K562 (cell line): ENCODE data around the gene MTHFSD. TPM values are rescaled to one million over a fixed set of nuclear protein-coding genes. Genes with fewer than 3 reads are reported as not detected.

ENCODE experiments used
- ATAC-seq: fragments of 200-7000 bp; cut with Tn5 transposase; 3 replicates; pipeline ENCODE4 v1.9.1; 2020; ENCODE audit warnings: moderate library complexity
- BruUV-seq: library from RNA; stranded (reverse); fragments of 400-500 nt; replicated peaks from 2 replicates; lab custom pipeline; 2021; lab: Mats Ljungman, UMichigan
- CTCF ChIA-PET: fragments of 300-600 bp; formaldehyde crosslinking; extraction: SDS; loops from one replicate; lab custom pipeline; 2021; ENCODE audit warnings: low intra/inter-chr PET ratio; lab: Yijun Ruan, JAX
- POLR2A ChIA-PET: fragments of 300-600, 350-650 bp; sonication (Branson Sonifier 250); formaldehyde crosslinking; extraction: SDS; loops from one replicate; lab custom pipeline; 2021; ENCODE audit warnings: antibody characterized with exemption, inconsistent platforms; lab: Yijun Ruan, JAX
- DNase-seq, 4 experiments: peaks; one replicate each; pipeline versions ENCODE4 v3.0.0 to v3.0.0-alpha.2; 2011 to 2018; ENCODE audit warnings: low spot score in 3 of 4, mixed read lengths in 3 of 4; ENCODE audit errors: extremely low read depth in 1 of 4
- FAIRE-seq: peaks from 2 replicates; lab custom pipeline; 2011; peaks lifted over from hg19 to GRCh38; lab: Jason Lieb, UNC
- H2AFZ ChIP-seq: 2 replicates; pipeline ENCODE4 v1.6.0; 2011; ENCODE audit warnings: low read depth, low read length, control low read depth, inconsistent platforms
- H3K27ac ChIP-seq: fragments of 200-600 bp; 3 replicates; pipeline ENCODE4 v1.8.0; 2011; ENCODE audit warnings: low read depth, mild to moderate bottlenecking, control low read depth, inconsistent platforms, low read length, moderate library complexity, mixed read lengths; ENCODE audit errors: extremely low read depth
- H3K27me3 ChIP-seq, 2 experiments: fragments of 300-600 bp in 1 of 2; 2 replicates in 1 of 2; 3 replicates in 1 of 2; pipeline versions ENCODE4 v1.6.0 to v1.8.0; 2011; ENCODE audit warnings: inconsistent platforms in 2 of 2, low read length in 2 of 2, mild to moderate bottlenecking in 1 of 2, mixed read lengths in 1 of 2, moderate library complexity in 1 of 2; ENCODE audit not compliant: control insufficient read depth in 2 of 2, insufficient read depth in 2 of 2
- H3K36me3 ChIP-seq: fragments of 300-600 bp; 3 replicates; pipeline ENCODE4 v1.8.0; 2011; ENCODE audit warnings: mild to moderate bottlenecking, low read length, inconsistent platforms; ENCODE audit not compliant: control insufficient read depth, insufficient read depth
- H3K4me1 ChIP-seq, 2 experiments: fragments of 200-600 bp in 1 of 2; replicated peaks in 1 of 2; 2 replicates in 1 of 2; 3 replicates in 1 of 2; pipeline versions ENCODE4 v1.5.1 to v1.8.0; 2011; ENCODE audit warnings: inconsistent platforms in 2 of 2, low read length in 2 of 2, mild to moderate bottlenecking in 1 of 2, mixed read lengths in 1 of 2, moderate library complexity in 1 of 2; ENCODE audit not compliant: control insufficient read depth in 2 of 2, insufficient read depth in 2 of 2
- H3K4me2 ChIP-seq: 2 replicates; pipeline ENCODE4 v1.6.1; 2011; ENCODE audit warnings: low read length, control low read depth, inconsistent platforms, mixed read lengths; ENCODE audit not compliant: insufficient read depth
- H3K4me3 ChIP-seq: fragments of 200-600 bp; sonication (generic), shearing (Covaris generic); 2 replicates; pipeline ENCODE4 v1.5.1; 2016; ENCODE audit warnings: control low read depth, inconsistent platforms
- H3K79me2 ChIP-seq: fragments of 200-600 bp; 3 replicates; pipeline ENCODE4 v1.8.0; 2011; ENCODE audit warnings: low read length, inconsistent platforms; ENCODE audit not compliant: control insufficient read depth, insufficient read depth
- H3K9ac ChIP-seq, 2 experiments: 2 replicates each; pipeline versions ENCODE4 v1.6.0 to v1.6.1; 2011; ENCODE audit warnings: low read depth in 2 of 2, low read length in 2 of 2, control low read depth in 1 of 2, inconsistent platforms in 1 of 2, mild to moderate bottlenecking in 1 of 2, mixed read lengths in 1 of 2; ENCODE audit not compliant: insufficient read depth in 1 of 2
- H3K9me1 ChIP-seq: one replicate; pipeline ENCODE4 v1.6.0; 2011; ENCODE audit warnings: inconsistent platforms, mild to moderate bottlenecking, low read length, moderate library complexity; ENCODE audit not compliant: control insufficient read depth, insufficient read depth
- H3K9me3 ChIP-seq: replicated peaks from 2 replicates; pipeline ENCODE4 v1.5.1; 2011; ENCODE audit warnings: low read depth, low read length, inconsistent platforms; ENCODE audit not compliant: control insufficient read depth, insufficient read depth
- H4K20me1 ChIP-seq: replicated peaks from 2 replicates; pipeline ENCODE4 v1.6.1; 2011; ENCODE audit warnings: low read length, inconsistent platforms, mixed read lengths; ENCODE audit not compliant: control insufficient read depth, insufficient read depth
- ASH1L ChIP-seq: fragments of 450-650 bp; IDR thresholded peaks from 2 replicates; pipeline ENCODE4 v1.6.1; 2018; ENCODE audit warnings: borderline replicate concordance, mild to moderate bottlenecking, low read depth; ENCODE audit not compliant: partially characterized antibody
- HIVEP1 ChIP-seq: fragments of 250-450 bp; sonication (Bioruptor Pico); IDR thresholded peaks from 2 replicates; pipeline ENCODE4 v1.4.0; 2020; ENCODE audit warnings: mild to moderate bottlenecking
- NBN ChIP-seq: fragments of 450-650 bp; IDR thresholded peaks from 2 replicates; pipeline ENCODE4 v1.6.1; 2016; ENCODE audit warnings: low read depth, mild to moderate bottlenecking
- NFYB ChIP-seq: IDR thresholded peaks from 2 replicates; pipeline ENCODE4 v1.6.1; 2011; ENCODE audit warnings: mild to moderate bottlenecking, moderate library complexity; ENCODE audit not compliant: insufficient read length; ENCODE audit errors: extremely low read depth
- PRMT5 ChIP-seq: sonication (generic); formaldehyde crosslinking; IDR thresholded peaks from 2 replicates; pipeline ENCODE4 v1.5.0; 2020; ENCODE audit warnings: missing genetic modification reagents
- RBM15 ChIP-seq: fragments of 200-400 bp; formaldehyde crosslinking; IDR thresholded peaks from 2 replicates; pipeline ENCODE4 v1.6.1; 2018; ENCODE audit warnings: mild to moderate bottlenecking, low read length, moderate library complexity; ENCODE audit not compliant: insufficient read depth
- SMAD1 ChIP-seq: fragments of 150-350 bp; IDR thresholded peaks from 2 replicates; pipeline ENCODE4 v1.6.1; 2014; ENCODE audit warnings: low read length, low read depth; ENCODE audit not compliant: partially characterized antibody
- TCF15 ChIP-seq: fragments of 250-450 bp; sonication (Bioruptor Pico); IDR thresholded peaks from 2 replicates; pipeline ENCODE4 v1.8.0; 2022; ENCODE audit warnings: moderate library complexity, mild to moderate bottlenecking, inconsistent platforms
- ZBTB17 ChIP-seq: fragments of 450-650 bp; formaldehyde crosslinking; IDR thresholded peaks from 2 replicates; pipeline ENCODE4 v1.4.0; 2020; ENCODE audit warnings: mild to moderate bottlenecking
- WGBS: fragments of 100-300 bp; shearing (Covaris generic); methylation state at CpG from one replicate; pipeline ENCODE4 v1.1.6; 2016; ENCODE audit warnings: low coverage, mixed read lengths; ENCODE audit not compliant: insufficient coverage; ENCODE audit errors: missing lambda C conversion rate; 5-methylcytosine and 5-hydroxymethylcytosine counted together
- in situ Hi-C: fragments of 300-500 bp; cut with MboI; formaldehyde crosslinking; loops from 4 replicates; pipeline ENCODE4 v1.15.0; 2018; ENCODE audit warnings: inconsistent platforms, mixed read lengths
- intact Hi-C: fragments of 100-400 bp; cut with micrococcal nuclease; formaldehyde crosslinking; loops from 2 replicates; pipeline ENCODE4 v1.14.2; 2022
- polyA plus RNA-seq, 8 experiments: library from polyadenylated mRNA; depleted of rRNA in 4 of 8; stranded (reverse) in 5 of 8; unstranded in 3 of 8; fragments of >200 nt; fragmentation: Nextera tagmentation in 2 of 8; fragmentation: Illumina TruSeq in 1 of 8; extraction: Ambion mirVana in 2 of 8; extraction: Trizol in 1 of 8; gene quantifications; 2 replicates each; pipeline versions ENCODE4 v1.2.1 to v1.2.3, GENCODE V29; 2011 to 2014; ENCODE audit warnings: inconsistent platforms in 1 of 8, missing spikeins in 1 of 8
- total RNA-seq, 7 experiments: library from RNA; depleted of rRNA in 6 of 7; stranded (reverse); fragments of >200 nt in 6 of 7; fragmentation: Illumina TruSeq in 2 of 7; extraction: Trizol in 2 of 7; gene quantifications; 2 replicates each; pipeline versions ENCODE4 v1.2.1 to v1.2.3, GENCODE V29; 2011 to 2021; ENCODE audit warnings: low replicate concordance in 1 of 7
- TF ChIP-seq, protein P1 (sequence below): sonication (generic); formaldehyde crosslinking; IDR thresholded peaks from 2 replicates; pipeline ENCODE4 v1.8.1; 2022; ENCODE audit warnings: missing genetic modification reagents

The MTHFSD gene
- total and polyA plus RNA-seq, 9 of the 15 experiments (the other 6 are each of a cell fraction or from before 2014, with no cell fraction given): 3.2 to 20.2 (median 12.0) TPM

DNA sequence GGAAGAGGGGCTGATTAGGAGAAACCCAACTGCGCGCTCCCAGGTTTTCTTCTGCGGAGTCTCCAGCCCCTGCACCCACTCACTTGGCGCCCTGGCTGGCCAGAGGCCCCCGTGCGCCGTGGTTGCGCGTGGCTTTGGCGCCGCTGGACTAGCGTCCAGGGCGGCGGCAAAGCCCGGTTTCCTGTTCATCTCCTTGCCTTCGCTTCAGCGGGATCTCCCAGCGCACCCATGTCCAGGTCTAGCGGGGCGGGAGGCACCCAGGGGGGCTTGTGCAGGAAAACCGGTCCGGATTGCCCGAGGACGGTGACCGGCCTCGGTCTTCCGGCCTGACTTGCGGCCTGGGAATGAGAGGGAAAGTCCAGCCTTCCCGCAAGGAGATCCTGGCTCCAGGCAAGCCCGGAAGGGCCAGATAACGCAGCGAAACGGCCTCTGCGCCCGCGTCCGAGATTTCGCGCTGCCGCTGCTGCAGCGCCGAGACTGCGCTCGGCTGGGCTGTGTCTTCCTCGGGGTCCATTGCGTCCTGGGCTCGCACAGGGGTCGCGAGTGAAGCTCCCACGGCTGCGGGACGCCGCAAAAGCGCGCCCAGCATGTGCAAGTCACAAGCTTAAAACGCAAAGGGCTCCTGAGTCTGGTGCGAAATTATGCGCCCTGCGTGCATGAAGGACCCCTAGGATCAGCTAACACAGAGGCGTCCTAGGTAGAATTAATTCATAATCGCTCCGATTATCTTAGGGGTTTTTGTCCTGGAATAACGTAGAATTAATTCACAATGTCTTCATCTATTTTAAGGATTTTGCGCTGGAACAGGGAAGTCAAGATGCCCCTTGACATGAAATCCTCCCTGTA is 39.0 kb downstream of the MTHFSD start (continued):
- TF ChIP-seq RBM15 (no peak), ASH1L (no peak), HIVEP1 (CRISPR knock-in tag) (no peak)

- intact Hi-C loops (loop anchor here (5.0 to 10.0 kb wide), 2 partner anchors 471 to 693 kb away; no protein-coding TSS in a partner anchor), in situ Hi-C loops (loop anchor here (5.0 to 10.0 kb wide), 4 partner anchors 173 to 691 kb away; no protein-coding TSS in a partner anchor)
- 25% methylated on average over 16 of the region's 29 CpGs for WGBS
- ChIA-PET CTCF (interaction anchor here (0.6 kb wide), 1 partner anchor 293 kb away, joined by 3 read pairs; no protein-coding TSS in a partner anchor), POLR2A (no interaction called here)
- H3K36me3 ChIP-seq: no peaks in the 10 kb centered on the region
- no peak for DNase-seq
- H3K27me3 ChIP-seq: peaks cover 28 to 69% of the 10 kb centered on the region in 2 experiments; a peak in 4 of 5 replicates
- H3K9me1 ChIP-seq: no peaks in the 10 kb centered on the region
- H2AFZ ChIP-seq: no peak overlapping the region
- no peaks in the 10 kb centered on the region for H3K79me2 ChIP-seq
- H3K4me3 ChIP-seq: no peak overlapping the region
- no TSS peak for BruUV-seq
- H4K20me1 ChIP-seq: peaks cover 3% of the 10 kb centered on the region; the same call in 1 of the 2 replicates
- peaks cover 0 to 11% of the 10 kb centered on the region in 2 experiments; a peak in 2 of 5 replicates for H3K4me1 ChIP-seq
- no peak for ATAC-seq
- H3K9me3 ChIP-seq: no peaks in the 10 kb centered on the region
- no peak for FAIRE-seq
- no peak overlapping the region for H3K27ac ChIP-seq
- no peak overlapping the region for H3K9ac ChIP-seq
- H3K4me2 ChIP-seq: no peak overlapping the region
- TF ChIP-seq NBN (no peak), ZBTB17 (no peak), NFYB (no peak), TCF15 (CRISPR knock-in tag) (no peak), PRMT5 (CRISPR knock-in tag) (no peak), SMAD1 (no peak)
- TF ChIP-seq, protein P1, sequence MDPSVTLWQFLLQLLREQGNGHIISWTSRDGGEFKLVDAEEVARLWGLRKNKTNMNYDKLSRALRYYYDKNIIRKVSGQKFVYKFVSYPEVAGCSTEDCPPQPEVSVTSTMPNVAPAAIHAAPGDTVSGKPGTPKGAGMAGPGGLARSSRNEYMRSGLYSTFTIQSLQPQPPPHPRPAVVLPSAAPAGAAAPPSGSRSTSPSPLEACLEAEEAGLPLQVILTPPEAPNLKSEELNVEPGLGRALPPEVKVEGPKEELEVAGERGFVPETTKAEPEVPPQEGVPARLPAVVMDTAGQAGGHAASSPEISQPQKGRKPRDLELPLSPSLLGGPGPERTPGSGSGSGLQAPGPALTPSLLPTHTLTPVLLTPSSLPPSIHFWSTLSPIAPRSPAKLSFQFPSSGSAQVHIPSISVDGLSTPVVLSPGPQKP (CRISPR knock-in tag): no peak
Observed at GRCh38 chr16:86515413-86515776, 39.6 kb downstream of the MTHFSD start.
